Measurements from ENCODE around the gene MTRF1.

MTRF1 gene

DNA sequence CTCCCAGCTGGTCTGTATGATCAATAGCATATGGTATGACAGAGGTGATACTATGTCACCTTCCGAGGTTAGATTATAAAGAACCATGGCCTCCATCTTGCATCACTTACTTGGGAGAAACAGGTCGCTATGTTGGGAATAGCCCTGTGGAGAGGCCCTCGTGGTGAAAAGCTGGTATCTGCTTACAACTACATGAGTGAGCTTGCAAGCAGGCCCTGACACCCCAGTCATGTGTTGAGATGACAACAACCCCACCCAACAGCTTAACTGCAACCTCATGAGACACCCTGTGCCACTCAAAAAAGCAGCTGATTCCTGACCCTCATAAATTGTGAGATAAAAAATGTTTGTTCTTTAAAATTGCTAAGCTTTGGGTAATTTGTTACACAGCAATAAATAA is 18.8 kb downstream of the MTRF1 start:
- Histone ChIP-seq H3K27me3 (replicated peaks; ENCODE audit: control insufficient read depth, insufficient read depth, low read length) (no peaks in the 10 kb centered on the region), H3K4me3 (ENCODE audit: low read length) (peak overlapping the region; percentile 13), H3K9me3 (ENCODE audit: control insufficient read depth, low read length) (no peaks in the 10 kb centered on the region), H3K36me3 (ENCODE audit: control insufficient read depth, insufficient read depth, low read length, severe bottlenecking) (peaks cover 15% of the 10 kb centered on the region), H3K4me1 (ENCODE audit: control insufficient read depth, insufficient read depth, low read length) (peaks cover 27% of the 10 kb centered on the region), H3K9ac (ENCODE audit: low read length) (no peak overlapping the region)
- peak; percentile 18 for DNase-seq (ENCODE audit: low read depth)

DNA sequence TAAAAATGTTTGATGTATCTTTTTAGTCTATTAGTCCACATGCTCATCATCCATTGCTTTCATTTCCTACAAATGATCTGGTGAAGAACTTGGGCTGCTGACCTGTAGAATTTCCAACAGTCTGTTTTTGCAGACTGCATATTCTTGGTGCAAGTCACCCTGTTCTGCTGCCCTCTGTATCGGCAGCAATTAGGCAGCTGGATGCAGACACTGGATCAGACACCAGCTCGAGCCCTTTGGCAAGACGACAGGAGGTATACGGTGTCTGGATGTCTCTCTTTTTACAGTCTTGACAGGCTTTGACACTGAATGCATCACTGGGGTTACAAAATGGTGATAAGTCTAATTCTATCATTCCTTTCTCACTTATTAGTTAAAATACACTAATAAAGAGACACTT is 21.8 kb downstream of the MTRF1 start:
- H3K9ac ChIP-seq (ENCODE audit: low read length): no peak overlapping the region
- H3K9me3 ChIP-seq (ENCODE audit: control insufficient read depth, low read length): no peaks in the 10 kb centered on the region
- H3K4me1 ChIP-seq (ENCODE audit: control insufficient read depth, insufficient read depth, low read length): peaks cover 27% of the 10 kb centered on the region
- no peak overlapping the region for H3K4me3 ChIP-seq (ENCODE audit: low read length)
- peaks cover 13% of the 10 kb centered on the region for H3K36me3 ChIP-seq (ENCODE audit: control insufficient read depth, insufficient read depth, low read length, severe bottlenecking)
- no peaks in the 10 kb centered on the region for H3K27me3 ChIP-seq (replicated peaks; ENCODE audit: control insufficient read depth, insufficient read depth, low read length)
- no peak for DNase-seq (ENCODE audit: low read depth)

DNA sequence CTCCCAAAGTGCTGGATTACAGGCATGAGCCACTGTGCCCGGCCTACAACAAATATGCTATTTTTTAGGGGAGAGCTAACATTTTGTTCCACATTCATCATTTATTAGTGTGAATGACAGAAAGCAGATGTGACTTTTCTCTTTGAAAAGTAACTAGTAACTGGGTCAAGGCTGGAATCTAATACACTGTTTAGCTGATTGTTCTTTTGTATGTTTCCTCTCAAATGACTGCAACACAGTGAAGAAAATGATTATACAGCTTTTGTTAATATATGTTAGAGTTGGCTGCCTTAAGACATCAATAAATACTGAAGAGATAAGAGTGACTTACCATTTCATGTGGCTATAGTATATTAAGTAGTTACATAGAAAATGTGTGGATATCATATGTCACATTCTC is 27.0 kb downstream of the MTRF1 start:
- no peak overlapping the region for H3K9ac ChIP-seq (ENCODE audit: low read length)
- H3K27me3 ChIP-seq (replicated peaks; ENCODE audit: control insufficient read depth, insufficient read depth, low read length): no peaks in the 10 kb centered on the region
- no peak overlapping the region for H3K4me3 ChIP-seq (ENCODE audit: low read length)
- no peaks in the 10 kb centered on the region for H3K4me1 ChIP-seq (ENCODE audit: control insufficient read depth, insufficient read depth, low read length)
- H3K9me3 ChIP-seq (ENCODE audit: control insufficient read depth, low read length): no peaks in the 10 kb centered on the region
- peaks cover 13% of the 10 kb centered on the region for H3K36me3 ChIP-seq (ENCODE audit: control insufficient read depth, insufficient read depth, low read length, severe bottlenecking)
- no peak for DNase-seq (ENCODE audit: low read depth)

DNA sequence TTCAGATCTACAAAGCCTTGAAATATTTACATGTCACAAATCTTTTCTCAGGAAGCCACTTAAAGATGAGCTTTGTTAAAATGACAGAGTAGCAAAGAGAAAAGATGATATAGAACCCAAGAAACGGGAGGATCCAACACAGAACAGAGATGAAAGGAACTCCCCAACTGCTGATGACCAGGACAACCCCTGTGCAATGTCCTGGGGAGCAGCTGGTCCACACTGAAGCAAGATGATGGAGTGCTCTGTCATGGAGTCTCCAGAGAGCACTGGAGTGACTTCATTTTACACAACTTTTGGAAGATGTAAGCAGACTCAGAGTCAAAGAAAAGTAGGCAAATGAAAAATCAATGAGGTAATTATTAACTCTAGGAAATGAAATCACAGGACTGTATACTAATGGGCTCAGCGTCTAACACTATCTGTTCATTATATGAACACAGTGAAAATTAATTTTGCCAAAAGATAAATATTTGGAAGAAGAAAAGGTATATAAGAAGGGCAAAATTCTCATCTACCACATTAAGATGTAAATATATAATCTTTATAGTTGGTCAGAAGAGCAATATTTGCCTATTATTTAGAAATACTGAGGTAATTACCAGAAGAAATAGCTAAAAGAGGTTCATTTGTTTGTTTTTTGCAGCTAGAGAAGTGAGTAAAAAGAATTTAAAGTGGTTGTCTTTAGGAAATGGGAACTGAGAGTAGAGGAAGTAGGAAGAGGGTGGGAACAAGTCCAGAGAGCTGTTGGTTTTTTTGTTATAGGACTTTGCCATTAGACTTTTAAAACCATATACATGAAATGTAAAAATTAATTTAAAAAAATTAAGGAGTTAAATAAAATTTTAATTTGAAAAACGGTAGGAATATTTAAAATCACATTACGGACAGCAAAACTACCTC is 30.5 kb downstream of the MTRF1 start:
- no peaks in the 10 kb centered on the region for H3K4me1 ChIP-seq (ENCODE audit: control insufficient read depth, insufficient read depth, low read length)
- no peaks in the 10 kb centered on the region for H3K9me3 ChIP-seq (ENCODE audit: control insufficient read depth, low read length)
- no peak overlapping the region for H3K4me3 ChIP-seq (ENCODE audit: low read length)
- peaks cover 5% of the 10 kb centered on the region for H3K36me3 ChIP-seq (ENCODE audit: control insufficient read depth, insufficient read depth, low read length, severe bottlenecking)
- DNase-seq (ENCODE audit: low read depth): no peak
- H3K27me3 ChIP-seq (replicated peaks; ENCODE audit: control insufficient read depth, insufficient read depth, low read length): no peaks in the 10 kb centered on the region
- H3K9ac ChIP-seq (ENCODE audit: low read length): no peak overlapping the region

DNA sequence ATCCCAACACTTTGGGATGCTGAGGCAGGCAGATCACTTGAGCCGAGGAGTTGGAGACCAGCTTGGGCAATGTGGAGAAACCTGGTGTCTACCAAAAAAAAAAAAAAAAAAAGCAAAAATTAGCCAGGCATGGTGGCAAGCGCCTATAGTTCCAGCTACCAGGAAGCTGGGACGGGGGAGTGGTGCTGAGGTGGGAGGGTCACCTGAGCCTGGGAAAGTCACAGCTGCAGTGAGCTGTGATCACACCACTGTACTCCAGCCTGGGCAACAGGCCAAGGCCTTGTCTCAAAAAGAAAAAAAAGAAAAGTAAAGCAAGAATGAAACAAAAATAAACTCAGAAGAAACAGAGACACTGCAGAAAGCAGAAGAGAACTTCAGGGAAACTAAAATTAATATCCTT is 31.6 kb downstream of the MTRF1 start:
- H3K9ac ChIP-seq (ENCODE audit: low read length): no peak overlapping the region
- no peaks in the 10 kb centered on the region for H3K4me1 ChIP-seq (ENCODE audit: control insufficient read depth, insufficient read depth, low read length)
- DNase-seq (ENCODE audit: low read depth): no peak
- H3K4me3 ChIP-seq (ENCODE audit: low read length): no peak overlapping the region
- H3K27me3 ChIP-seq (replicated peaks; ENCODE audit: control insufficient read depth, insufficient read depth, low read length): no peaks in the 10 kb centered on the region
- no peaks in the 10 kb centered on the region for H3K9me3 ChIP-seq (ENCODE audit: control insufficient read depth, low read length)
- H3K36me3 ChIP-seq (ENCODE audit: control insufficient read depth, insufficient read depth, low read length, severe bottlenecking): peaks cover 5% of the 10 kb centered on the region

DNA sequence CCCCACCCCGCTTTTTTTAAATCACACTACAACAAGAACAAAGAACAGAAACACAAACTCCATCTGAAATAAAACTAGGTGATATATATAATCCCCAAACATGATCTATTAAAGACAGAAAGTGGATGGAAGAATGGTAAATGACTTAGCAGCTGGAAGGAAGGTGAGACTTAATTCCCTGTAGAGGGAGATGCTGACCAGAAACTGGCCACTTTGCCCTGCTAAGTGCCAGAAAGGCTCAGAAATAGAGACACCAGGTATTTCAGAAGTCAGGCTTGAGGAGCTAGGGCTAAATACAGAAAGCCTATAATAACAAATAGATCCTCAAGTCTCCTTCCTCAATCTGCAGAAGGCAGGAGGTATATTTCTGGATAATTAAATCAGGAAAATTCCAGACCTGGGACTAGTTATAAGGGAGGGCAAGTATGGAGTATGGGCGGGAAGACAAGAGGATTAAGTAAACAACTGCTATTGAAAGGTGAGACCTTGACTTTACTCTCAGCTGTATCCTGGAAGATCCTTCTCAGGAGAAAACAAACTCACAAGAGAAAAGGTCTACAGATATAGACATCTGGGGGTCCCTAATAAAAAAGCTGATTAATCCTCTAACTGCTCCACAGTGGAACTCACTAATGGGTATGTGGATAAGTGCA is 32.2 kb downstream of the MTRF1 start:
- no peak for DNase-seq (ENCODE audit: low read depth)
- Histone ChIP-seq H3K4me1 (ENCODE audit: control insufficient read depth, insufficient read depth, low read length) (no peaks in the 10 kb centered on the region), H3K4me3 (ENCODE audit: low read length) (no peak overlapping the region), H3K9ac (ENCODE audit: low read length) (no peak overlapping the region), H3K36me3 (ENCODE audit: control insufficient read depth, insufficient read depth, low read length, severe bottlenecking) (peaks cover 5% of the 10 kb centered on the region), H3K27me3 (replicated peaks; ENCODE audit: control insufficient read depth, insufficient read depth, low read length) (no peaks in the 10 kb centered on the region), H3K9me3 (ENCODE audit: control insufficient read depth, low read length) (no peaks in the 10 kb centered on the region)

DNA sequence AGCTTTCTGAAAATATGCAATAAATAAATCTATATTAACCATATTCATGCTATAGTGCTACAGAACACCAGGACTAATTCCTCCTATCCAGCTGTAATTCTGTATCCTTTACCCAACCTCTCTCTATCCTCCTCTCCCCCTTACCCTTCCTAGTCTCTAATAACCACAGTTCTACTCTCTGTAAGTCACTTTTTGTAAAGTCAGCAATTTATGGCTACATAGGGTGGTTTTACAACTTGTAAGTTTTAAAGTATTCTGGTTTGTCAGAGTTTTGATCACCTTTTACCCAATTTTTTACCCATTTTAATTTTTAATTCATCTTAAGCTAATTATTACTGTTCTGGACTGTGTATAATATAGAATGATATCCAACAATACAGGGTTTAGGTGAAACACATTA is 34.0 kb downstream of the MTRF1 start:
- H3K4me1 ChIP-seq (ENCODE audit: control insufficient read depth, insufficient read depth, low read length): peaks cover 7% of the 10 kb centered on the region
- peaks cover 5% of the 10 kb centered on the region for H3K36me3 ChIP-seq (ENCODE audit: control insufficient read depth, insufficient read depth, low read length, severe bottlenecking)
- no peak overlapping the region for H3K9ac ChIP-seq (ENCODE audit: low read length)
- no peak overlapping the region for H3K4me3 ChIP-seq (ENCODE audit: low read length)
- DNase-seq (ENCODE audit: low read depth): no peak
- H3K9me3 ChIP-seq (ENCODE audit: control insufficient read depth, low read length): no peaks in the 10 kb centered on the region
- no peaks in the 10 kb centered on the region for H3K27me3 ChIP-seq (replicated peaks; ENCODE audit: control insufficient read depth, insufficient read depth, low read length)

DNA sequence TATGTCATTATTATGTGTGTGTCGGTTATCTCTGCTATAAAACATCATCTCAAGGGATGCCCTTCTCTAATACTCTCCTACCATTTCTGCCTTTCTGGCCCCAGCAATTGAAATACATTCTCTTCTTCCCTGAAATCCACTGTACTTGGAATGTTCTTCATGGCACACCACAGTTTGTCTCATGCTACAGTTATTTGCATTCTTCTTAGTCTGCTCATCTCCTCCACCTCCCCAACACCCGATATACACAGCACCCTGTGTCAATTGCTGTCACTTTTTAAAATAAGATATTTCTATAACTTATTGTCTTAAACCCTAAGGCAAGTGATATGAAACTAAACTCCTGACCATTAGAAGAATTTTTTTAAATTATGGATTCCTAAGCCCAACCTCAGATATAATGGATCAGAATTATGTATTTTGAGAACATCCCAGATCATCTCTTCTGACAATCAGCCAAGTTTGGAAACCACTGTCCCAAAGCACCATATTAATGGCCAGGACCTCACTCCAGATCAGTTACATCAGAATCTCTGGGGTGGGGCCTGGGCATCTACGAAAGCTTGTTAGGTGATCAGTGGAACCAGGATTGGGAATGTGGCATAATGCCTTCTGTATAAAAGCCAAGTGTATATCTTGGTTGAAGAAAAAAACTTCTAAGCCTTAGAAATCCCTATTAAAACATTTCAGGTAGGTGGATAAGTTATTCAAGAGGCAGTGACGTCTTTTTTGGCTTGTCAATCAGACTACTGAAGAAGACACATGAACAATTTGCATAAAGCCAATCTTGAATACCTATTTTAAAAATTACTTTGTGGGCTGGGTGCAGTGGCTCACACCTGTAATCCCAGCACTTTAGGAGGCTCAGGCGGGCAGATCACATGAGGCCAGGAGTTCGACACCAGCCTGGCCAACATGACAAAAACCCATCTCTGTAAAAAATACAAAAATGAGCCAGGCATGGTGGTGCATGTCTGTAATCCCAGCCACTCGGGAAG is 39.0 kb downstream of the MTRF1 start:
- Histone ChIP-seq H3K9ac (ENCODE audit: low read length) (no peak overlapping the region), H3K9me3 (ENCODE audit: control insufficient read depth, low read length) (no peaks in the 10 kb centered on the region), H3K4me1 (ENCODE audit: control insufficient read depth, insufficient read depth, low read length) (peaks cover 24% of the 10 kb centered on the region), H3K27me3 (replicated peaks; ENCODE audit: control insufficient read depth, insufficient read depth, low read length) (no peaks in the 10 kb centered on the region), H3K36me3 (ENCODE audit: control insufficient read depth, insufficient read depth, low read length, severe bottlenecking) (no peaks in the 10 kb centered on the region), H3K4me3 (ENCODE audit: low read length) (peak overlapping the region; percentile 26)
- DNase-seq (ENCODE audit: low read depth): peak; percentile 65

DNA sequence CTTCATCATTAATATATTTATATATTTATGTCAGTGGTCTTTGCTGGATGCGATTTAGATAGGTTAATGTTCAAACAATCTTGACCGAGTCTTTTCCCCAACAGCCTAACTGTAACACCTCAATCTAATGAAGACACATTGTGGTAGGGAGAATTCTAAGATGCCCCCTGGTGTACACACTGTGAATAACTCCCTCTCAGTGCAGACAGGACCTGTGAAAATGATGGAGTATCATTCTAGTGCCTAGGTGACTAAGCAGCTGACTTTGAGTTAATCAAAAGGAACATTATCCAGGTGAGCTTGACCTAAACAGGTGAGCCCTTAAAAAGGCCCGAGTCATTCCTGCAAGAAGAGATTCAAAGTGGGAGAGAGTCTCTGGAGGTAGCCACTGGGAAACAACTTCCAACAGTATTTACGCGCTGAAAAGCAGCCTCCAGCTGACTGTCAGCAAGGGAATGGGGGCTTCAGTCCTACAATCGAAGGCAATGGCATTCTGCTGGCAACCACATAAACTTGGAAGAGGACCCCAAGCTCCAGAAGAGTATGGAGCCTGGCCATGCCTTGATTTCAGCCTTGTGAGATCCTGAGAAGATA is 41.0 kb downstream of the MTRF1 start:
- peak; percentile 73 for DNase-seq (ENCODE audit: low read depth)
- no peaks in the 10 kb centered on the region for H3K36me3 ChIP-seq (ENCODE audit: control insufficient read depth, insufficient read depth, low read length, severe bottlenecking)
- H3K9ac ChIP-seq (ENCODE audit: low read length): no peak overlapping the region
- H3K4me1 ChIP-seq (ENCODE audit: control insufficient read depth, insufficient read depth, low read length): peaks cover 34% of the 10 kb centered on the region
- H3K27me3 ChIP-seq (replicated peaks; ENCODE audit: control insufficient read depth, insufficient read depth, low read length): no peaks in the 10 kb centered on the region
- H3K4me3 ChIP-seq (ENCODE audit: low read length): no peak overlapping the region
- H3K9me3 ChIP-seq (ENCODE audit: control insufficient read depth, low read length): no peaks in the 10 kb centered on the region

DNA sequence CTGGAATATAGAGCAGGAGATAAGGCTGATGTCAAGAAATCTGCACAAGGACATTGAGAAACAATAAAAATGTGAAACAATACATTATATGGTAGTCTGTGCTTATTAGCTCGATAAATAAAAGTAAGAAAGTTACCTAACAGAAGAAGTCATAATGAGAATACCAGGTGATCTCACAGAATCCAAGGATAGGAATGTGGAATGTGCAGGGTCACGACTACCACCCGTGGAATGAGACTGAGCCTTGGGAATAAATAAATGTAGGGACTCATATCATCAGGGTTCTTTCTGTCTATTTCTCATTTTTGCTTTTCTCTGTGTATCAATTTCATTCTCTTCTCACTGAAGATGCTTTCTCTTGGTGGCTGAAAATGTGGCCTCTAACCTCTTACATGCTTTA is 43.0 kb downstream of the MTRF1 start:
- Histone ChIP-seq H3K4me3 (ENCODE audit: low read length) (no peak overlapping the region), H3K9me3 (ENCODE audit: control insufficient read depth, low read length) (no peaks in the 10 kb centered on the region), H3K9ac (ENCODE audit: low read length) (no peak overlapping the region), H3K4me1 (ENCODE audit: control insufficient read depth, insufficient read depth, low read length) (peaks cover 34% of the 10 kb centered on the region), H3K36me3 (ENCODE audit: control insufficient read depth, insufficient read depth, low read length, severe bottlenecking) (no peaks in the 10 kb centered on the region), H3K27me3 (replicated peaks; ENCODE audit: control insufficient read depth, insufficient read depth, low read length) (no peaks in the 10 kb centered on the region)
- no peak for DNase-seq (ENCODE audit: low read depth)

Data from adipocyte (in vitro differentiated cells).